H1 (cell line): ENCODE measurements around the gene CAPN10. TPM values are rescaled to one million over a fixed set of nuclear protein-coding genes. Genes with fewer than 3 reads are reported as not detected.

Source experiments
- CHD1 ChIP-seq: IDR thresholded peaks from 2 replicates; pipeline ENCODE4 v1.6.1; 2012; ENCODE audit warnings: low read depth, low read length, improper control_type of control experiment
- CHD7 ChIP-seq: fragments of 300-600 bp; sonication (generic); IDR thresholded peaks from 2 replicates; pipeline ENCODE4 v1.7.1; 2012; ENCODE audit warnings: low read length, moderate library complexity, mild to moderate bottlenecking, inconsistent platforms; ENCODE audit not compliant: insufficient replicate concordance
- CREB1 ChIP-seq: IDR thresholded peaks from 2 replicates; pipeline ENCODE4 v1.6.1; 2012; ENCODE audit warnings: inconsistent platforms
- EGR1 ChIP-seq: IDR thresholded peaks from 2 replicates; pipeline ENCODE4 v1.6.1; 2011; ENCODE audit warnings: low read depth, low read length, borderline replicate concordance
- JUND ChIP-seq: IDR thresholded peaks from 2 replicates; pipeline ENCODE4 v1.6.1; 2011; ENCODE audit warnings: mild to moderate bottlenecking, improper control_type of control experiment, low read length
- KDM5A ChIP-seq: fragments of 200-600 bp; IDR thresholded peaks from 2 replicates; pipeline ENCODE4 v1.7.1; 2012; ENCODE audit warnings: mild to moderate bottlenecking, low read length, inconsistent platforms, mixed read lengths
- MAFK ChIP-seq: IDR thresholded peaks from 2 replicates; pipeline ENCODE4 v1.6.1; 2012; ENCODE audit warnings: low read depth, mild to moderate bottlenecking, improper control_type of control experiment, low read length
- MAX ChIP-seq: IDR thresholded peaks from 2 replicates; pipeline ENCODE4 v1.6.1; 2012; ENCODE audit warnings: inconsistent platforms
- TBP ChIP-seq: IDR thresholded peaks from 2 replicates; pipeline ENCODE4 v1.6.1; 2011; ENCODE audit warnings: low read depth, low read length, improper control_type of control experiment
- USF2 ChIP-seq: IDR thresholded peaks from 2 replicates; pipeline ENCODE4 v1.6.1; 2011; ENCODE audit warnings: low read length, improper control_type of control experiment
- polyA plus RNA-seq, 7 experiments: library from polyadenylated mRNA; depleted of rRNA in 3 of 7; stranded (reverse) in 5 of 7; unstranded in 2 of 7; fragments of >200 nt in 5 of 7; fragments of 200-250 nt in 2 of 7; gene quantifications; 1 replicate in 5 of 7; 2 replicates in 1 of 7; 4 replicates in 1 of 7; pipeline versions ENCODE4 v1.2.1 to v1.2.3, GENCODE V29; 2011 to 2013; ENCODE audit warnings: missing spikeins in 2 of 7, mixed read lengths in 2 of 7
- total RNA-seq: library from RNA; stranded (reverse); fragmentation: NEBNext Ultra II Directional; extraction: Animal tissue kit (Norgen Biotek cat#: 25700); gene quantifications from 2 replicates; pipeline ENCODE4 v1.2.1, GENCODE V29; 2021

Gene CAPN10
- total and polyA plus RNA-seq, 2 of the 8 experiments (the other 6 are each of a cell fraction or from before 2014, with no cell fraction given), result 30.7 to 39.8 TPM

GRCh38 chr2:240648155-240648649 lies 61.7 kb downstream of the CAPN10 start (continued):
- TF ChIP-seq CHD7, result no peak
- TF ChIP-seq MAFK, result no peak
- TF ChIP-seq CREB1, result no peak
- TF ChIP-seq KDM5A, result no peak
- TF ChIP-seq JUND, result no peak
- TF ChIP-seq MAX, result no peak
- TF ChIP-seq EGR1, result no peak
- no peak for TF ChIP-seq TBP
- no peak for TF ChIP-seq CHD1
- TF ChIP-seq USF2, result no peak
